SK-N-SH (cell line): ENCODE measurements around the gene ADORA2A. TPM values are rescaled to one million over a fixed set of nuclear protein-coding genes. Genes with fewer than 3 reads are reported as not detected.

Source experiments
- CTCF ChIA-PET: fragments of 300-600, 350-600 bp; formaldehyde crosslinking; extraction: SDS; loops from one replicate; lab custom pipeline; 2021; lab: Yijun Ruan, JAX
- POLR2A ChIA-PET: fragments of 350-600 bp; sonication (Branson Sonifier 250); formaldehyde crosslinking; extraction: SDS; loops from one replicate; lab custom pipeline; 2020; ENCODE audit warnings: antibody characterized with exemption, inconsistent platforms; lab: Yijun Ruan, JAX
- DNase-seq: peaks from one replicate; pipeline ENCODE4 v3.0.0; 2012
- H2AFZ ChIP-seq: fragments of 200-600 bp; sonication (generic); 2 replicates; pipeline ENCODE4 v1.8.1; 2016; ENCODE audit warnings: antibody characterized with exemption, mild to moderate bottlenecking, low read depth
- H3F3A ChIP-seq: fragments of 200-600 bp; sonication (generic); replicated peaks from 2 replicates; pipeline ENCODE3; 2016; ENCODE audit warnings: antibody characterized with exemption, mild to moderate bottlenecking; ENCODE audit not compliant: insufficient read depth
- H3K27ac ChIP-seq, 2 experiments: fragments of 200-500 bp in 1 of 2; fragments of 200-600 bp in 1 of 2; sonication (Bioruptor generic) in 1 of 2; sonication (generic), shearing (Covaris generic) in 1 of 2; 2 replicates each; pipeline versions ENCODE4 v1.5.1 to v1.6.1; 2014 to 2016; ENCODE audit warnings: low read depth in 2 of 2, inconsistent platforms in 1 of 2, low read length in 1 of 2, mild to moderate bottlenecking in 1 of 2, mixed read lengths in 1 of 2
- H3K27me3 ChIP-seq: fragments of 200-600 bp; sonication (generic), shearing (Covaris generic); 2 replicates; pipeline ENCODE4 v1.6.1; 2016; ENCODE audit warnings: mixed run types; ENCODE audit not compliant: insufficient read depth
- H3K36me3 ChIP-seq, 2 experiments: fragments of 200-500 bp in 1 of 2; fragments of 200-600 bp in 1 of 2; sonication (Bioruptor generic) in 1 of 2; sonication (generic) in 1 of 2; replicated peaks in 1 of 2; 2 replicates each; pipeline versions ENCODE3 to v1.5.1; 2014 to 2016; ENCODE audit warnings: low read length in 1 of 2, mild to moderate bottlenecking in 1 of 2; ENCODE audit not compliant: insufficient read depth in 2 of 2, control insufficient read depth in 1 of 2
- H3K4me1 ChIP-seq, 2 experiments: fragments of 200-500 bp in 1 of 2; fragments of 200-600 bp in 1 of 2; sonication (Bioruptor generic) in 1 of 2; sonication (generic), shearing (Covaris generic) in 1 of 2; 2 replicates each; pipeline versions ENCODE4 v1.5.1 to v1.6.1; 2014 to 2016; ENCODE audit warnings: low read depth in 1 of 2, low read length in 1 of 2, mixed run types in 1 of 2; ENCODE audit not compliant: insufficient read depth in 2 of 2, control insufficient read depth in 1 of 2
- H3K4me2 ChIP-seq: fragments of 200-600 bp; sonication (generic), shearing (Covaris generic); 2 replicates; pipeline ENCODE4 v1.6.1; 2017; ENCODE audit warnings: mixed run types
- H3K4me3 ChIP-seq, 2 experiments: fragments of 200-500 bp in 1 of 2; fragments of 200-600 bp in 1 of 2; sonication (Bioruptor generic) in 1 of 2; sonication (generic), shearing (Covaris generic) in 1 of 2; 2 replicates each; pipeline versions ENCODE4 v1.5.1 to v1.8.1; 2014 to 2016; ENCODE audit warnings: low read depth in 2 of 2, inconsistent platforms in 1 of 2, low read length in 1 of 2, mild to moderate bottlenecking in 1 of 2, mixed read lengths in 1 of 2, moderate library complexity in 1 of 2
- H3K79me2 ChIP-seq: fragments of 200-600 bp; sonication (generic); 2 replicates; pipeline ENCODE4 v1.8.1; 2017; ENCODE audit warnings: mild to moderate bottlenecking; ENCODE audit not compliant: insufficient read depth
- H3K9ac ChIP-seq: fragments of 200-600 bp; sonication (generic); 2 replicates; pipeline ENCODE4 v1.6.1; 2017; ENCODE audit warnings: mixed run types
- H3K9me2 ChIP-seq: fragments of 200-600 bp; sonication (generic); 2 replicates; pipeline ENCODE4 v1.6.1; 2017; ENCODE audit warnings: mixed run types
- H3K9me3 ChIP-seq: fragments of 200-600 bp; sonication (generic); 2 replicates; pipeline ENCODE4 v1.6.1; 2017; ENCODE audit warnings: mixed run types, mild to moderate bottlenecking, moderate library complexity
- H4K20me1 ChIP-seq: fragments of 200-600 bp; sonication (generic); 2 replicates; pipeline ENCODE4 v1.6.1; 2017; ENCODE audit warnings: mild to moderate bottlenecking, mixed run types; ENCODE audit not compliant: insufficient read depth
- CHD2 ChIP-seq: fragments of 150-350 bp; IDR thresholded peaks from 2 replicates; pipeline ENCODE4 v1.6.1; 2018; ENCODE audit warnings: low read length; ENCODE audit not compliant: partially characterized antibody
- ELF1 ChIP-seq: IDR thresholded peaks from 2 replicates; pipeline ENCODE4 v1.4.0; 2012
- EZH2phosphoT487 ChIP-seq: fragments of 200-600 bp; sonication (generic); IDR thresholded peaks from 2 replicates; pipeline ENCODE4 v1.6.1; 2017; ENCODE audit warnings: low read depth, mixed run types, mild to moderate bottlenecking, antibody characterized with exemption, moderate library complexity, borderline replicate concordance
- FOXJ3 ChIP-seq: sonication (generic); formaldehyde crosslinking; IDR thresholded peaks from 2 replicates; pipeline ENCODE4 v1.5.1; 2020; ENCODE audit warnings: mild to moderate bottlenecking, missing genetic modification reagents
- FOXM1 ChIP-seq: IDR thresholded peaks from 2 replicates; pipeline ENCODE4 v1.4.0; 2012; ENCODE audit warnings: low read depth, mild to moderate bottlenecking
- GABPA ChIP-seq: IDR thresholded peaks from 2 replicates; pipeline ENCODE4 v1.4.0; 2012; ENCODE audit warnings: low read depth, mild to moderate bottlenecking
- GATA2 ChIP-seq: sonication (generic); formaldehyde crosslinking; IDR thresholded peaks from 2 replicates; pipeline ENCODE4 v1.5.0; 2020; ENCODE audit warnings: mild to moderate bottlenecking, missing genetic modification reagents
- JUND ChIP-seq: IDR thresholded peaks from 2 replicates; pipeline ENCODE4 v1.4.0; 2012
- MXI1 ChIP-seq: IDR thresholded peaks from 2 replicates; pipeline ENCODE4 v1.6.1; 2012; ENCODE audit warnings: mild to moderate bottlenecking, low read depth, low read length, improper control_type of control experiment
- PBX3 ChIP-seq: IDR thresholded peaks from 2 replicates; pipeline ENCODE4; 2012
- POLR2AphosphoS5 ChIP-seq: IDR thresholded peaks from 2 replicates; pipeline ENCODE4 v1.6.1; 2012; ENCODE audit warnings: low read depth, low read length
- RAD21 ChIP-seq: IDR thresholded peaks from 2 replicates; pipeline ENCODE4 v1.6.1; 2012; ENCODE audit warnings: mild to moderate bottlenecking, low read length
- RCOR1 ChIP-seq: fragments of 150-350 bp; IDR thresholded peaks from 2 replicates; pipeline ENCODE4 v1.6.1; 2017; ENCODE audit warnings: antibody characterized with exemption, low read length
- SMC3 ChIP-seq: IDR thresholded peaks from 2 replicates; pipeline ENCODE4 v1.6.1; 2012; ENCODE audit warnings: low read depth, low read length, improper control_type of control experiment
- TAF1 ChIP-seq: IDR thresholded peaks from 2 replicates; pipeline ENCODE4 v1.6.1; 2012; ENCODE audit warnings: low read depth, mild to moderate bottlenecking, low read length, moderate library complexity, borderline replicate concordance
- TCF12 ChIP-seq: IDR thresholded peaks from 2 replicates; pipeline ENCODE4 v1.4.0; 2012
- WGBS: methylation state at CpG from one replicate; pipeline ENCODE4 v1.1.6; 2017; ENCODE audit warnings: low lambda C conversion rate; 5-methylcytosine and 5-hydroxymethylcytosine counted together
- polyA plus RNA-seq, 3 experiments: library from polyadenylated mRNA; depleted of rRNA; stranded (reverse); fragments of >200 nt; gene quantifications; 2 replicates each; pipeline ENCODE4 v1.2.3, GENCODE V29; 2012
- TF ChIP-seq, protein P1 (sequence below): fragments of 150-350 bp; IDR thresholded peaks from 2 replicates; pipeline ENCODE4 v1.6.1; 2016; ENCODE audit warnings: mild to moderate bottlenecking, low read depth, low read length
- TF ChIP-seq, protein P2 (sequence below): fragments of 200-600 bp; sonication (generic); IDR thresholded peaks from 2 replicates; pipeline ENCODE4 v1.6.1; 2017; ENCODE audit warnings: antibody characterized with exemption, mild to moderate bottlenecking, moderate library complexity
- TF ChIP-seq, protein P3 (sequence below): IDR thresholded peaks from 2 replicates; pipeline ENCODE4 v1.4.0; 2012; ENCODE audit warnings: low read depth

The ADORA2A gene
- polyA plus RNA-seq, 1 of the 3 experiments (the other 2 are of a cell fraction): 9.3 TPM

GRCh38 chr22:24416095-24416494 lies 11.3 kb upstream of the ADORA2A start:
- Histone ChIP-seq H3F3A (peaks cover 4% of the 10 kb centered on the region), H3K9ac (no peak overlapping the region), H3K4me3 (no peak overlapping the region), H3K9me2 (no peaks in the 10 kb centered on the region), H3K9me3 (no peaks in the 10 kb centered on the region), H3K36me3 (peaks cover 13 to 56% of the 10 kb centered on the region in 2 experiments), H3K4me1 (peaks cover 0 to 65% of the 10 kb centered on the region in 2 experiments; a peak in 2 of 4 replicates), H3K27me3 (no peaks in the 10 kb centered on the region), H4K20me1 (no peaks in the 10 kb centered on the region), H2AFZ (no peak overlapping the region), H3K27ac (peak overlapping the region in 1 of 2 experiments; percentile 97; a peak in 2 of 4 replicates), H3K79me2 (no peaks in the 10 kb centered on the region; the same call in 1 of the 2 replicates), H3K4me2 (no peak overlapping the region)
- TF ChIP-seq, protein P1, sequence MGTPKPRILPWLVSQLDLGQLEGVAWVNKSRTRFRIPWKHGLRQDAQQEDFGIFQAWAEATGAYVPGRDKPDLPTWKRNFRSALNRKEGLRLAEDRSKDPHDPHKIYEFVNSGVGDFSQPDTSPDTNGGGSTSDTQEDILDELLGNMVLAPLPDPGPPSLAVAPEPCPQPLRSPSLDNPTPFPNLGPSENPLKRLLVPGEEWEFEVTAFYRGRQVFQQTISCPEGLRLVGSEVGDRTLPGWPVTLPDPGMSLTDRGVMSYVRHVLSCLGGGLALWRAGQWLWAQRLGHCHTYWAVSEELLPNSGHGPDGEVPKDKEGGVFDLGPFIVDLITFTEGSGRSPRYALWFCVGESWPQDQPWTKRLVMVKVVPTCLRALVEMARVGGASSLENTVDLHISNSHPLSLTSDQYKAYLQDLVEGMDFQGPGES: no peak
- TF ChIP-seq JUND (no peak), SMC3 (no peak), PBX3 (no peak), RAD21 (peak; percentile 14; the same call in 1 of the 2 replicates), RCOR1 (peak; percentile 83), CHD2 (peak; percentile 74), TAF1 (no peak), TCF12 (peak; percentile 97), FOXJ3 (CRISPR knock-in tag) (peak; percentile 65), POLR2AphosphoS5 (peak; percentile 77), GATA2 (CRISPR knock-in tag) (peak; percentile 41; the same call in 1 of the 2 replicates)
- ChIA-PET POLR2A (interaction anchor here (0.9 to 2.3 kb wide), 5 partner anchors 9 to 89 kb away, joined by 4 to 13 read pairs (median 6); no protein-coding TSS in a partner anchor), CTCF (interaction anchor here (0.7 to 3.2 kb wide), 12 partner anchors 8 to 111 kb away, joined by 3 to 11 read pairs (median 6); no protein-coding TSS in a partner anchor)
- peak; percentile 93 for DNase-seq
- 43% methylated on average over 4 of the region's 8 CpGs for WGBS

DNA sequence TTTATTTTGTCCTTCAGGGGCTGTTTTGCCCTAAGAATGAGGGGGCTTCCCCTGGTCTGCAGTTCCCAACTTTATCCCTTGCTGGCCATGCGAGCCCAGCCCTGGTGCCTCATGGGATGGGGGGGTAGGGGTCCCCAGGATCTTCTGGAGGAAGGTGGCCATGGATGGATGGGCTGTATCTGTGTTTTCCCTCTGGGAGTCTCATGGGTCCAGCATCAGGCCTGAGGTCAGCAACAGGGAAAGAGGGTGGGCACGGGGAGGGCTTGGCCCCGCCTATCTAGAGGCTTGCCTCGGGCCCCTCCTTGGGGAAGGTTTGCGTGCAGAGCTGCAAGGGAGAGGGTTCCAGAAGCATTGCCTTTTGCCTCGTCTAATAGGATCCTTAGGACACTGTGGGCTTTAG lies 10.8 kb upstream of the ADORA2A start:
- H4K20me1 ChIP-seq: no peaks in the 10 kb centered on the region
- H3K4me1 ChIP-seq: peaks cover 0 to 69% of the 10 kb centered on the region in 2 experiments; a peak in 2 of 4 replicates
- peaks cover 13 to 54% of the 10 kb centered on the region in 2 experiments for H3K36me3 ChIP-seq
- H3K9me3 ChIP-seq: no peaks in the 10 kb centered on the region
- no peaks in the 10 kb centered on the region for H3K9me2 ChIP-seq
- WGBS: 95% methylated on average over 6 of the region's 6 CpGs
- ChIA-PET CTCF (interaction anchor here (0.7 to 3.2 kb wide), 13 partner anchors 8 to 110 kb away, joined by 3 to 11 read pairs (median 5); no protein-coding TSS in a partner anchor), POLR2A (interaction anchor here (0.9 to 2.3 kb wide), 5 partner anchors 10 to 90 kb away, joined by 4 to 13 read pairs (median 6); no protein-coding TSS in a partner anchor)
- no peaks in the 10 kb centered on the region; the same call in 1 of the 2 replicates for H3K79me2 ChIP-seq
- no peak overlapping the region for H3K9ac ChIP-seq
- peaks cover 4% of the 10 kb centered on the region for H3F3A ChIP-seq
- no peak overlapping the region for H3K4me2 ChIP-seq
- H3K4me3 ChIP-seq: no peak overlapping the region
- no peak overlapping the region for H2AFZ ChIP-seq
- H3K27me3 ChIP-seq: no peaks in the 10 kb centered on the region
- DNase-seq: no peak
- peak overlapping the region in 1 of 2 experiments; percentile 97; a peak in 2 of 4 replicates for H3K27ac ChIP-seq
- TF ChIP-seq PBX3 (no peak), TCF12 (no peak), GABPA (no peak), TAF1 (no peak), FOXM1 (no peak), EZH2phosphoT487 (no peak), POLR2AphosphoS5 (no peak), ELF1 (no peak), MXI1 (no peak)
- TF ChIP-seq, protein P2, sequence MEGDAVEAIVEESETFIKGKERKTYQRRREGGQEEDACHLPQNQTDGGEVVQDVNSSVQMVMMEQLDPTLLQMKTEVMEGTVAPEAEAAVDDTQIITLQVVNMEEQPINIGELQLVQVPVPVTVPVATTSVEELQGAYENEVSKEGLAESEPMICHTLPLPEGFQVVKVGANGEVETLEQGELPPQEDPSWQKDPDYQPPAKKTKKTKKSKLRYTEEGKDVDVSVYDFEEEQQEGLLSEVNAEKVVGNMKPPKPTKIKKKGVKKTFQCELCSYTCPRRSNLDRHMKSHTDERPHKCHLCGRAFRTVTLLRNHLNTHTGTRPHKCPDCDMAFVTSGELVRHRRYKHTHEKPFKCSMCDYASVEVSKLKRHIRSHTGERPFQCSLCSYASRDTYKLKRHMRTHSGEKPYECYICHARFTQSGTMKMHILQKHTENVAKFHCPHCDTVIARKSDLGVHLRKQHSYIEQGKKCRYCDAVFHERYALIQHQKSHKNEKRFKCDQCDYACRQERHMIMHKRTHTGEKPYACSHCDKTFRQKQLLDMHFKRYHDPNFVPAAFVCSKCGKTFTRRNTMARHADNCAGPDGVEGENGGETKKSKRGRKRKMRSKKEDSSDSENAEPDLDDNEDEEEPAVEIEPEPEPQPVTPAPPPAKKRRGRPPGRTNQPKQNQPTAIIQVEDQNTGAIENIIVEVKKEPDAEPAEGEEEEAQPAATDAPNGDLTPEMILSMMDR: no peak
- TF ChIP-seq, protein P3, sequence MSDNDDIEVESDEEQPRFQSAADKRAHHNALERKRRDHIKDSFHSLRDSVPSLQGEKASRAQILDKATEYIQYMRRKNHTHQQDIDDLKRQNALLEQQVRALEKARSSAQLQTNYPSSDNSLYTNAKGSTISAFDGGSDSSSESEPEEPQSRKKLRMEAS: no peak
